OCI-LY1 (cell line): ENCODE measurements around the gene KCNA3.

Experiments used
- EZH2 ChIP-seq: fragments of 200-600 bp; sonication (generic), shearing (Covaris generic); IDR thresholded peaks from 2 replicates; pipeline ENCODE4 v1.8.0; 2017; ENCODE audit warnings: borderline replicate concordance, mixed run types, mild to moderate bottlenecking, antibody characterized with exemption, low read length, moderate library complexity, mixed read lengths
- TF ChIP-seq, protein P1 (sequence below): fragments of 200-600 bp; sonication (generic), shearing (Covaris generic); IDR thresholded peaks from 2 replicates; pipeline ENCODE4 v1.5.1; 2017; ENCODE audit warnings: mild to moderate bottlenecking, antibody characterized with exemption, low read length, moderate library complexity, mixed read lengths

- TF ChIP-seq, protein P1, sequence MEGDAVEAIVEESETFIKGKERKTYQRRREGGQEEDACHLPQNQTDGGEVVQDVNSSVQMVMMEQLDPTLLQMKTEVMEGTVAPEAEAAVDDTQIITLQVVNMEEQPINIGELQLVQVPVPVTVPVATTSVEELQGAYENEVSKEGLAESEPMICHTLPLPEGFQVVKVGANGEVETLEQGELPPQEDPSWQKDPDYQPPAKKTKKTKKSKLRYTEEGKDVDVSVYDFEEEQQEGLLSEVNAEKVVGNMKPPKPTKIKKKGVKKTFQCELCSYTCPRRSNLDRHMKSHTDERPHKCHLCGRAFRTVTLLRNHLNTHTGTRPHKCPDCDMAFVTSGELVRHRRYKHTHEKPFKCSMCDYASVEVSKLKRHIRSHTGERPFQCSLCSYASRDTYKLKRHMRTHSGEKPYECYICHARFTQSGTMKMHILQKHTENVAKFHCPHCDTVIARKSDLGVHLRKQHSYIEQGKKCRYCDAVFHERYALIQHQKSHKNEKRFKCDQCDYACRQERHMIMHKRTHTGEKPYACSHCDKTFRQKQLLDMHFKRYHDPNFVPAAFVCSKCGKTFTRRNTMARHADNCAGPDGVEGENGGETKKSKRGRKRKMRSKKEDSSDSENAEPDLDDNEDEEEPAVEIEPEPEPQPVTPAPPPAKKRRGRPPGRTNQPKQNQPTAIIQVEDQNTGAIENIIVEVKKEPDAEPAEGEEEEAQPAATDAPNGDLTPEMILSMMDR = no peak
- TF ChIP-seq EZH2 = no peak
These were observed 34.3 kb upstream of the KCNA3 start for GRCh38 chr1:110708974-110709440.
